ENCODE results near the gene MAP3K15.

DNA sequence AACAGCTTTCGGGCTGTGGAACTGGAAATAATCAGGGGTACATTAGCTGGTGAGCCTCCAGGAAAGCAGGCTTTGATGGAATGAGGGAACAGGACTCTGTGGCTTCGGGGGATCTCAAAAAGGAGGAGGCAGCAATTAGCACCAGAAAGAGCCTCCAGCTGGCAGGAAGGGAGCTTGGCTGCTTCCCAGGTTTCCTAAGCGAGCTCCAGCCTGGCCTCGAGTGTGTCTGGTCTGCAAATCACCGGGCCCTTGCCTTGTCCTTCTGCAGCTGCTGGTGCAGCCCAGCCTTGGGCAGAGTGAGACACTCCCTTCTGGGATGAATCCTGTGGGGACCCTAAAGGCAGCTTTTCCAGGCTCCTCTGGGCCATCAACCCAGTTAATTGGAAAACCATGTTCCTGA is 182.3 kb downstream of the MAP3K15 start:
- TF ChIP-seq, protein P1, sequence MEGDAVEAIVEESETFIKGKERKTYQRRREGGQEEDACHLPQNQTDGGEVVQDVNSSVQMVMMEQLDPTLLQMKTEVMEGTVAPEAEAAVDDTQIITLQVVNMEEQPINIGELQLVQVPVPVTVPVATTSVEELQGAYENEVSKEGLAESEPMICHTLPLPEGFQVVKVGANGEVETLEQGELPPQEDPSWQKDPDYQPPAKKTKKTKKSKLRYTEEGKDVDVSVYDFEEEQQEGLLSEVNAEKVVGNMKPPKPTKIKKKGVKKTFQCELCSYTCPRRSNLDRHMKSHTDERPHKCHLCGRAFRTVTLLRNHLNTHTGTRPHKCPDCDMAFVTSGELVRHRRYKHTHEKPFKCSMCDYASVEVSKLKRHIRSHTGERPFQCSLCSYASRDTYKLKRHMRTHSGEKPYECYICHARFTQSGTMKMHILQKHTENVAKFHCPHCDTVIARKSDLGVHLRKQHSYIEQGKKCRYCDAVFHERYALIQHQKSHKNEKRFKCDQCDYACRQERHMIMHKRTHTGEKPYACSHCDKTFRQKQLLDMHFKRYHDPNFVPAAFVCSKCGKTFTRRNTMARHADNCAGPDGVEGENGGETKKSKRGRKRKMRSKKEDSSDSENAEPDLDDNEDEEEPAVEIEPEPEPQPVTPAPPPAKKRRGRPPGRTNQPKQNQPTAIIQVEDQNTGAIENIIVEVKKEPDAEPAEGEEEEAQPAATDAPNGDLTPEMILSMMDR (conservative IDR thresholded peaks at IDR 0.05; ENCODE audit: low read depth, low read length), result no peak
- TF ChIP-seq EZH2 (IDR thresholded peaks at IDR 0.05; ENCODE audit: low read length, unreplicated experiment), result no peak
- no peak for TF ChIP-seq EZH2phosphoT487 (IDR thresholded peaks at IDR 0.05; ENCODE audit: borderline replicate concordance, low read length)
